ENCODE measurements around the gene ARHGAP24.
"Not testable (repeated sequence)": the region's sequence is repeated elsewhere in the genome, so short reads cannot be mapped to it uniquely, and the experiment has no call there.

ARHGAP24 gene

DNA sequence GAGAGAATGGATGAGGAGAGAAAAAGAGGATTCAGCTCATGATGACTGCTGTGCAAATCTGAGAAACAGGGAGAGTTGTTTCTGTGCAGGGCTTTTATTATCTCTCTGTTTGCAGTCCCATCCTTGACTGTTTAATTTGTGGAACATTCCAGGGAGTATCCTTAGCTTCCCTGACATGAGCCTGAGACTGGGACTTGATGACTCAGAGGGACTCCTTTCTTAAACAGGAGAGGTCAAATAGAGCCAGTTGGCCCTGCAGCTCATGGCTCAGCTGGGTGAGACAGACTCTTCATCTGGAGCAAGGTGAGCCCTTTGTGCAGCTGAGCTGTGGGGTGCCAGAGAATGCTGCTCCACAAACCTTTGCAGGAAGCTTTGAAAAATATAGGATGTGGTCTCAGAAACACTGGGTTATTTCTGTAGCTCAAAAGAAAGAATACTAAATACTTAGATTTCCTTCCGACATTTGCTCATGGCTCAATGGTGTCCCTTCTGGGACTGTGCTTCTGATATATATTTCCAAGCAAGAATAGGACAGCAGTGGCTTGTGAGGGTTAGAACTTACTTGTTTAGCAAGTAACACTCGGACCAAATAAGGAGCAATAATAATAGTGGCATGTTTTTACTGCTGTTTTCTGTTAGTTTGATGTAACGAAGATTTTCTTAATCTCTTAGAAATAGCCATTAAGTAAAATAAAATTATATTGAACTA, 14.5 kb downstream of the ARHGAP24 start:
- Histone ChIP-seq H3K9me3 (ENCODE audit: control insufficient read depth, low read length) (no peaks in the 10 kb centered on the region), H3K36me3 (ENCODE audit: control insufficient read depth, insufficient read depth, low read length) (no peaks in the 10 kb centered on the region), H3K9ac (ENCODE audit: low read length) (no peak overlapping the region), H3K4me1 (ENCODE audit: control insufficient read depth, insufficient read depth, low read length) (peaks cover 7% of the 10 kb centered on the region), H3K4me3 (ENCODE audit: low read length) (no peak overlapping the region), H3K27me3 (ENCODE audit: control insufficient read depth, insufficient read depth, low read length) (no peaks in the 10 kb centered on the region)

- H3K9me3 ChIP-seq (ENCODE audit: control insufficient read depth, low read length): no peaks in the 10 kb centered on the region
- H3K4me1 ChIP-seq (ENCODE audit: control insufficient read depth, insufficient read depth, low read length): peaks cover 14% of the 10 kb centered on the region
- H3K27me3 ChIP-seq (ENCODE audit: control insufficient read depth, insufficient read depth, low read length): no peaks in the 10 kb centered on the region
- no peak overlapping the region for H3K4me3 ChIP-seq (ENCODE audit: low read length)
- H3K9ac ChIP-seq (ENCODE audit: low read length): no peak overlapping the region
- no peaks in the 10 kb centered on the region for H3K36me3 ChIP-seq (ENCODE audit: control insufficient read depth, insufficient read depth, low read length)
Measured at GRCh38 chr4:85491527-85491926, 16.6 kb downstream of the ARHGAP24 start.

GRCh38 chr4:85492336-85492735, 17.4 kb downstream of the ARHGAP24 start:
- Histone ChIP-seq H3K9ac (ENCODE audit: low read length) (no peak overlapping the region), H3K4me3 (ENCODE audit: low read length) (no peak overlapping the region), H3K9me3 (ENCODE audit: control insufficient read depth, low read length) (no peaks in the 10 kb centered on the region), H3K27me3 (ENCODE audit: control insufficient read depth, insufficient read depth, low read length) (no peaks in the 10 kb centered on the region), H3K36me3 (ENCODE audit: control insufficient read depth, insufficient read depth, low read length) (no peaks in the 10 kb centered on the region), H3K4me1 (ENCODE audit: control insufficient read depth, insufficient read depth, low read length) (peaks cover 19% of the 10 kb centered on the region)

GRCh38 chr4:85495621-85496020, 20.7 kb downstream of the ARHGAP24 start:
- no peaks in the 10 kb centered on the region for H3K9me3 ChIP-seq (ENCODE audit: control insufficient read depth, low read length)
- H3K9ac ChIP-seq (ENCODE audit: low read length): no peak overlapping the region
- no peaks in the 10 kb centered on the region for H3K27me3 ChIP-seq (ENCODE audit: control insufficient read depth, insufficient read depth, low read length)
- H3K4me1 ChIP-seq (ENCODE audit: control insufficient read depth, insufficient read depth, low read length): peaks cover 19% of the 10 kb centered on the region
- H3K4me3 ChIP-seq (ENCODE audit: low read length): no peak overlapping the region
- no peaks in the 10 kb centered on the region for H3K36me3 ChIP-seq (ENCODE audit: control insufficient read depth, insufficient read depth, low read length)

GRCh38 chr4:85496126-85496849, 21.3 kb downstream of the ARHGAP24 start:
- Histone ChIP-seq H3K4me1 (ENCODE audit: control insufficient read depth, insufficient read depth, low read length) (peaks cover 19% of the 10 kb centered on the region), H3K9me3 (ENCODE audit: control insufficient read depth, low read length) (no peaks in the 10 kb centered on the region), H3K4me3 (ENCODE audit: low read length) (no peak overlapping the region), H3K27me3 (ENCODE audit: control insufficient read depth, insufficient read depth, low read length) (no peaks in the 10 kb centered on the region), H3K36me3 (ENCODE audit: control insufficient read depth, insufficient read depth, low read length) (no peaks in the 10 kb centered on the region), H3K9ac (ENCODE audit: low read length) (no peak overlapping the region)

DNA sequence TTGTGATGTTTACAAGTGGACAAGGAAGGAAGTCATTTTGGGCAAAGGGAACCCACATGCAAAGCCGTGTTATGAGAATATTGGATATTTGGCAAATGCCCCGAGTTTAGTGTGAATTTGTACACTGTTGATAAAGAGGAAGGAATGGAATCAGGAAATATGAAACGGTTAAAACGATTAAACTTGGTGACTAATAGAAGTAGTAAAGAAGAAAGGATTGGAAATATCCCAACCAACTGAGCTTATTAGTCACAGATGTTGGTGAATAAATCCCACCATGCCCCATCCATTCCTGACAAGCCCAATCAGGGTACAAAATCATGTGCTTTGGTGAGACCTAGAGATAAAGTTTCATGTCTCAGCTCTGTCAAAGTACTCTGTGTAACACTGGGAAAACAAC, 22.0 kb downstream of the ARHGAP24 start:
- Histone ChIP-seq H3K4me3 (ENCODE audit: low read length) (no peak overlapping the region), H3K9me3 (ENCODE audit: control insufficient read depth, low read length) (no peaks in the 10 kb centered on the region), H3K27me3 (ENCODE audit: control insufficient read depth, insufficient read depth, low read length) (no peaks in the 10 kb centered on the region), H3K36me3 (ENCODE audit: control insufficient read depth, insufficient read depth, low read length) (no peaks in the 10 kb centered on the region), H3K9ac (ENCODE audit: low read length) (no peak overlapping the region), H3K4me1 (ENCODE audit: control insufficient read depth, insufficient read depth, low read length) (peaks cover 19% of the 10 kb centered on the region)

GRCh38 chr4:85498068-85498733, 23.3 kb downstream of the ARHGAP24 start:
- H3K27me3 ChIP-seq (ENCODE audit: control insufficient read depth, insufficient read depth, low read length): no peaks in the 10 kb centered on the region
- H3K4me3 ChIP-seq (ENCODE audit: low read length): no peak overlapping the region
- H3K36me3 ChIP-seq (ENCODE audit: control insufficient read depth, insufficient read depth, low read length): no peaks in the 10 kb centered on the region
- peaks cover 19% of the 10 kb centered on the region for H3K4me1 ChIP-seq (ENCODE audit: control insufficient read depth, insufficient read depth, low read length)
- H3K9me3 ChIP-seq (ENCODE audit: control insufficient read depth, low read length): no peaks in the 10 kb centered on the region
- H3K9ac ChIP-seq (ENCODE audit: low read length): no peak overlapping the region

DNA sequence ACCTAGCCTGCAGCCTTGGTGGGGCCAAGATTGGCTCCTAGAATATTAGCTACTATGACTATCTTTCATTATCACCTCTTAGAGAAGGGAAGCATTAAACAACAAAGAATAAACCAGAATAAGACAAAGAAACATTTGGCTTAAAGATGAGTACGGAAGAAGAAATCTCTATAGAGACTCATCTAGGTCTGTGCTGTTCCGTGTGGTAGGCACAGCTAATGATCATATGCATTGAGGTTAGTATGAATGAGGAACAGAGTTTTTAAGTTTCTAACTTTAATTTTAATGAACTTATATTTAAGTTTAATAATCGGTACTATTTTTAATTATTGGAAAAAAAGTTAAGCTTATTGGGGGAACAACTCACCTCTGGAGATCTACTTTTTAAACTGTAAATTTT, 24.6 kb downstream of the ARHGAP24 start:
- no peak overlapping the region for H3K9ac ChIP-seq (ENCODE audit: low read length)
- peaks cover 19% of the 10 kb centered on the region for H3K4me1 ChIP-seq (ENCODE audit: control insufficient read depth, insufficient read depth, low read length)
- no peaks in the 10 kb centered on the region for H3K36me3 ChIP-seq (ENCODE audit: control insufficient read depth, insufficient read depth, low read length)
- H3K4me3 ChIP-seq (ENCODE audit: low read length): no peak overlapping the region
- H3K27me3 ChIP-seq (ENCODE audit: control insufficient read depth, insufficient read depth, low read length): no peaks in the 10 kb centered on the region
- H3K9me3 ChIP-seq (ENCODE audit: control insufficient read depth, low read length): no peaks in the 10 kb centered on the region

DNA sequence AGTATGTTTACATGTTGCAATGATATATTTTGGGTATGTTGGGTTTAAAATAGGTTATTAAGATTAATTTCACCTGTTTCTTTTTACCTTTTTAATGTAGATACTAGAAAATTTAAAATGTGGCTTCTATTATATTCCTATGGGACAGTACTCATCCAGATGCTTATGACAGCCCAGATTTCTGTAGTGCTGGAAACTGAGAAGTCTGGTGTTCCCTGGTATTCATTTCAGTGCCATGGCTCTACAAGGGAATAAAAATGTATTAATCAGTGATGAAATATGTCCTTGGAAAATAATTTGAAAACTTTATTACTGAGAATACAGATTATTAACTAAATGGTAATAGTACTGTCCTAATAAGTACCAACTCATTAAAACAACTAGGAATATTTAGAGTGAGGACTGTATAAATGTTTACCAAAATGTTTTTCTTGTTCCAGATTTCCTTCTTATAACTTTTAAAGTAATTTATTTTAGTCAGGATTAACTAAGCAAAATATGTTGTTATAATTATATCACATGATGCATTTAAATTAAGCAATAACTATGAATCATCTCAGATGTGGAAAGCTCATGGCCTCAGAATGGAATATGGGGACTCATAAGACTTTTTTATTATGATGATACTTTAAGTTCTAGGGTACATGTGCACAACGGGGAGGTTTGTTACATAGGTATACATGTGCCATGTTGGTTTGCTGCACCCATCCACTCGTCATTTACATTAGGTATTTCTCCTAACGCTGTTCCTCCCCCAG, 25.3 kb downstream of the ARHGAP24 start:
- peaks cover 19% of the 10 kb centered on the region for H3K4me1 ChIP-seq (ENCODE audit: control insufficient read depth, insufficient read depth, low read length)
- no peaks in the 10 kb centered on the region for H3K36me3 ChIP-seq (ENCODE audit: control insufficient read depth, insufficient read depth, low read length)
- no peaks in the 10 kb centered on the region for H3K9me3 ChIP-seq (ENCODE audit: control insufficient read depth, low read length)
- H3K4me3 ChIP-seq (ENCODE audit: low read length): no peak overlapping the region
- no peaks in the 10 kb centered on the region for H3K27me3 ChIP-seq (ENCODE audit: control insufficient read depth, insufficient read depth, low read length)
- H3K9ac ChIP-seq (ENCODE audit: low read length): no peak overlapping the region

- H3K9ac ChIP-seq (ENCODE audit: low read length); H3K27me3 ChIP-seq (ENCODE audit: control insufficient read depth, insufficient read depth, low read length); H3K4me3 ChIP-seq (ENCODE audit: low read length); H3K36me3 ChIP-seq (ENCODE audit: control insufficient read depth, insufficient read depth, low read length); H3K9me3 ChIP-seq (ENCODE audit: control insufficient read depth, low read length): not testable (repeated sequence)
- peaks cover 15% of the 10 kb centered on the region for H3K4me1 ChIP-seq (ENCODE audit: control insufficient read depth, insufficient read depth, low read length)
Measured at GRCh38 chr4:85501145-85501544, 26.2 kb downstream of the ARHGAP24 start.

GRCh38 chr4:85508654-85509053, 33.7 kb downstream of the ARHGAP24 start:
- H3K27me3 ChIP-seq (ENCODE audit: control insufficient read depth, insufficient read depth, low read length): no peaks in the 10 kb centered on the region
- H3K9ac ChIP-seq (ENCODE audit: low read length): no peak overlapping the region
- no peaks in the 10 kb centered on the region for H3K9me3 ChIP-seq (ENCODE audit: control insufficient read depth, low read length)
- no peaks in the 10 kb centered on the region for H3K36me3 ChIP-seq (ENCODE audit: control insufficient read depth, insufficient read depth, low read length)
- no peak overlapping the region for H3K4me3 ChIP-seq (ENCODE audit: low read length)
- H3K4me1 ChIP-seq (ENCODE audit: control insufficient read depth, insufficient read depth, low read length): peaks cover 8% of the 10 kb centered on the region
